Astrocyte (in vitro differentiated cells and primary cell): ENCODE measurements around the gene F8. TPM values are rescaled to one million over a fixed set of nuclear protein-coding genes. Genes with fewer than 3 reads are reported as not detected.

ENCODE experiments used
- DNase-seq: peaks from one replicate; pipeline ENCODE4 v3.0.0-alpha.2; 2010; ENCODE audit warnings: low read depth
- FAIRE-seq: peaks from 2 replicates; lab custom pipeline; 2011; peaks lifted over from hg19 to GRCh38; lab: Jason Lieb, UNC
- H2AFZ ChIP-seq: 2 replicates; pipeline ENCODE4 v1.6.0; 2012; ENCODE audit warnings: low read depth, low read length, inconsistent platforms
- H3K27ac ChIP-seq: 2 replicates; pipeline ENCODE4 v1.5.1; 2011; ENCODE audit warnings: low read depth, low read length, inconsistent platforms
- H3K27me3 ChIP-seq: 2 replicates; pipeline ENCODE4 v1.6.0; 2011; ENCODE audit warnings: low read length, inconsistent platforms; ENCODE audit not compliant: insufficient read depth
- H3K36me3 ChIP-seq: 2 replicates; pipeline ENCODE4 v1.5.1; 2011; ENCODE audit warnings: low read length, inconsistent platforms; ENCODE audit not compliant: insufficient read depth
- H3K4me1 ChIP-seq: 2 replicates; pipeline ENCODE4 v1.5.1; 2011; ENCODE audit warnings: low read length, inconsistent platforms; ENCODE audit not compliant: insufficient read depth
- H3K4me2 ChIP-seq: 2 replicates; pipeline ENCODE4 v1.6.0; 2012; ENCODE audit warnings: low read length, inconsistent platforms
- H3K4me3 ChIP-seq: 2 replicates; pipeline ENCODE4 v1.5.1; 2011; ENCODE audit warnings: low read depth, mild to moderate bottlenecking, low read length, inconsistent platforms; ENCODE audit not compliant: insufficient read depth
- H3K79me2 ChIP-seq: 2 replicates; pipeline ENCODE4 v1.6.0; 2012; ENCODE audit warnings: mild to moderate bottlenecking, low read length, inconsistent platforms; ENCODE audit not compliant: insufficient read depth
- H3K9ac ChIP-seq: 2 replicates; pipeline ENCODE4 v1.6.0; 2012; ENCODE audit warnings: mild to moderate bottlenecking, low read length, inconsistent platforms
- H3K9me3 ChIP-seq: 2 replicates; pipeline ENCODE4 v1.5.1; 2012; ENCODE audit warnings: low read depth, mild to moderate bottlenecking, low read length, inconsistent platforms; ENCODE audit not compliant: insufficient read depth
- H4K20me1 ChIP-seq: 2 replicates; pipeline ENCODE4 v1.6.0; 2012; ENCODE audit warnings: low read length, inconsistent platforms; ENCODE audit not compliant: insufficient read depth
- H3K27ac Mint-ChIP-seq: one replicate; pipeline ENCODE4 v1.8.0; 2021; ENCODE audit warnings: mild to moderate bottlenecking, mixed read lengths; ENCODE audit not compliant: unreplicated experiment
- H3K27me3 Mint-ChIP-seq: one replicate; pipeline ENCODE4 v1.8.0; 2021; ENCODE audit warnings: low read depth, mixed read lengths; ENCODE audit not compliant: unreplicated experiment
- H3K36me3 Mint-ChIP-seq: one replicate; pipeline ENCODE4 v1.8.0; 2021; ENCODE audit warnings: low read depth, mixed read lengths; ENCODE audit not compliant: unreplicated experiment
- H3K4me1 Mint-ChIP-seq: one replicate; pipeline ENCODE4 v1.8.0; 2021; ENCODE audit warnings: low read depth, mixed read lengths; ENCODE audit not compliant: unreplicated experiment
- H3K4me3 Mint-ChIP-seq: one replicate; pipeline ENCODE4 v1.8.0; 2021; ENCODE audit warnings: mild to moderate bottlenecking, moderate library complexity, mixed read lengths; ENCODE audit not compliant: unreplicated experiment
- H3K9me3 Mint-ChIP-seq: one replicate; pipeline ENCODE4 v1.8.0; 2021; ENCODE audit warnings: mild to moderate bottlenecking, mixed read lengths; ENCODE audit not compliant: unreplicated experiment
- EZH2 ChIP-seq: IDR thresholded peaks from 2 replicates; pipeline ENCODE4 v1.6.1; 2012; ENCODE audit warnings: mild to moderate bottlenecking, low read length, inconsistent platforms; ENCODE audit not compliant: insufficient read depth
- total RNA-seq: library from RNA; stranded (reverse); gene quantifications from 2 replicates; pipeline ENCODE4 v1.2.1, GENCODE V29; 2021
- TF ChIP-seq, protein P1 (sequence below): IDR thresholded peaks from 2 replicates; pipeline ENCODE4 v1.5.1; 2011; ENCODE audit warnings: low read depth, mild to moderate bottlenecking, inconsistent platforms, low read length, moderate library complexity; ENCODE audit not compliant: insufficient read depth

F8 gene
- total RNA-seq, 1 donor from 2014 or later = 2.5 TPM

- Mint-ChIP-seq H3K27ac (no peak overlapping the region), H3K9me3 (no peaks in the 10 kb centered on the region), H3K4me1 (no peaks in the 10 kb centered on the region), H3K36me3 (no peaks in the 10 kb centered on the region), H3K4me3 (no peak overlapping the region), H3K27me3 (no peaks in the 10 kb centered on the region)
- H4K20me1 ChIP-seq = no peaks in the 10 kb centered on the region
- no peak for TF ChIP-seq EZH2
- no peak overlapping the region for H3K4me2 ChIP-seq
- no peaks in the 10 kb centered on the region for H3K36me3 ChIP-seq
- H3K79me2 ChIP-seq = no peaks in the 10 kb centered on the region
- H3K9ac ChIP-seq = no peak overlapping the region
- H3K4me3 ChIP-seq = no peak overlapping the region
- H3K9me3 ChIP-seq = no peaks in the 10 kb centered on the region
- DNase-seq (no peak), FAIRE-seq (peak; percentile 98)
- H3K4me1 ChIP-seq = no peaks in the 10 kb centered on the region
- H3K27me3 ChIP-seq = no peaks in the 10 kb centered on the region
- H3K27ac ChIP-seq = no peak overlapping the region
- no peak overlapping the region for H2AFZ ChIP-seq
Observed at GRCh38 chrX:154991476-154991875, 31.0 kb downstream of the F8 start.

DNA sequence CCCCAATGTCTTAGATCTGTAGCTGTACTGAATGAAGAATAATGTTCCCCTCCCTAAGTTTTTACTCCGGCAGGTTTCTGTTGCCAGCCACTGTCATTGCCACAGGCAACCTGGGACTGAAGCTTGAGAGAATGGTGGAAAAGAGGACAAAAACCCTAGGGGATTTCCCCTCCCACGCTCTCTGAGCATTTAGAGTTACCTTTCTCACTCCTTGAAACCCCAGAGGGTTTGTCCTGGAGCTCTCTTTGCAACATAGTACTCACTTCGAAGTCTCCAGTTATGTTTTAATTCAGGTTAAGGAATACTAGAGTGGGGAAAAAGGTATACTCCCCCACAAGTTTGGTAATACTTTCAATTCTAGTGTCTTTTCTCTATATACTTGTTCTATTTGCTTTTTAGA is 31.5 kb downstream of the F8 start:
- no peaks in the 10 kb centered on the region for H3K79me2 ChIP-seq
- no peaks in the 10 kb centered on the region for H3K9me3 Mint-ChIP-seq
- H3K9me3 ChIP-seq = no peaks in the 10 kb centered on the region
- H3K4me3 ChIP-seq = no peak overlapping the region
- no peaks in the 10 kb centered on the region for H3K27me3 ChIP-seq
- no peak overlapping the region for H2AFZ ChIP-seq
- no peak overlapping the region for H3K4me3 Mint-ChIP-seq
- H3K4me1 ChIP-seq = no peaks in the 10 kb centered on the region
- H3K27ac Mint-ChIP-seq = no peak overlapping the region
- DNase-seq (no peak), FAIRE-seq (no peak)
- H3K4me1 Mint-ChIP-seq = no peaks in the 10 kb centered on the region
- H3K27me3 Mint-ChIP-seq = no peaks in the 10 kb centered on the region
- H3K36me3 ChIP-seq = no peaks in the 10 kb centered on the region
- H3K4me2 ChIP-seq = no peak overlapping the region
- H4K20me1 ChIP-seq = no peaks in the 10 kb centered on the region
- TF ChIP-seq, protein P1, sequence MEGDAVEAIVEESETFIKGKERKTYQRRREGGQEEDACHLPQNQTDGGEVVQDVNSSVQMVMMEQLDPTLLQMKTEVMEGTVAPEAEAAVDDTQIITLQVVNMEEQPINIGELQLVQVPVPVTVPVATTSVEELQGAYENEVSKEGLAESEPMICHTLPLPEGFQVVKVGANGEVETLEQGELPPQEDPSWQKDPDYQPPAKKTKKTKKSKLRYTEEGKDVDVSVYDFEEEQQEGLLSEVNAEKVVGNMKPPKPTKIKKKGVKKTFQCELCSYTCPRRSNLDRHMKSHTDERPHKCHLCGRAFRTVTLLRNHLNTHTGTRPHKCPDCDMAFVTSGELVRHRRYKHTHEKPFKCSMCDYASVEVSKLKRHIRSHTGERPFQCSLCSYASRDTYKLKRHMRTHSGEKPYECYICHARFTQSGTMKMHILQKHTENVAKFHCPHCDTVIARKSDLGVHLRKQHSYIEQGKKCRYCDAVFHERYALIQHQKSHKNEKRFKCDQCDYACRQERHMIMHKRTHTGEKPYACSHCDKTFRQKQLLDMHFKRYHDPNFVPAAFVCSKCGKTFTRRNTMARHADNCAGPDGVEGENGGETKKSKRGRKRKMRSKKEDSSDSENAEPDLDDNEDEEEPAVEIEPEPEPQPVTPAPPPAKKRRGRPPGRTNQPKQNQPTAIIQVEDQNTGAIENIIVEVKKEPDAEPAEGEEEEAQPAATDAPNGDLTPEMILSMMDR = no peak
- TF ChIP-seq EZH2 = no peak
- H3K36me3 Mint-ChIP-seq = no peaks in the 10 kb centered on the region
- H3K9ac ChIP-seq = no peak overlapping the region
- no peak overlapping the region for H3K27ac ChIP-seq

- Histone ChIP-seq H3K4me2 (no peak overlapping the region), H2AFZ (no peak overlapping the region), H3K4me1 (no peaks in the 10 kb centered on the region), H4K20me1 (no peaks in the 10 kb centered on the region), H3K9me3 (no peaks in the 10 kb centered on the region), H3K4me3 (no peak overlapping the region), H3K9ac (no peak overlapping the region), H3K27ac (no peak overlapping the region), H3K27me3 (no peaks in the 10 kb centered on the region), H3K79me2 (no peaks in the 10 kb centered on the region), H3K36me3 (no peaks in the 10 kb centered on the region)
- H3K4me1 Mint-ChIP-seq = no peaks in the 10 kb centered on the region
- H3K36me3 Mint-ChIP-seq = no peaks in the 10 kb centered on the region
- DNase-seq (no peak), FAIRE-seq (peak; percentile 92)
- no peak overlapping the region for H3K27ac Mint-ChIP-seq
- H3K9me3 Mint-ChIP-seq = no peaks in the 10 kb centered on the region
- TF ChIP-seq, protein P1 = no peak
- TF ChIP-seq EZH2 = no peak
- H3K27me3 Mint-ChIP-seq = no peaks in the 10 kb centered on the region
- H3K4me3 Mint-ChIP-seq = no peak overlapping the region
Observed at GRCh38 chrX:154990496-154990895, 32.0 kb downstream of the F8 start.
